ENCODE results near the gene ALB.

GRCh38 chr4:73439445-73439844 is 35.4 kb downstream of the ALB start:
- TF ChIP-seq CTCF (conservative IDR thresholded peaks at IDR 0.05; ENCODE audit: low read depth, low read length) (no peak), EZH2 (IDR thresholded peaks at IDR 0.05; ENCODE audit: low read length, unreplicated experiment) (no peak), EZH2phosphoT487 (IDR thresholded peaks at IDR 0.05; ENCODE audit: borderline replicate concordance, low read length) (no peak)

Measured in PC-3 (cell line).